Epithelial cell of esophagus (primary cell): ENCODE results near the gene BNC2.

Experiments used
- DNase-seq: peaks from one replicate; pipeline ENCODE4 v3.0.0; 2010; ENCODE audit warnings: low read depth
- H3K4me3 ChIP-seq: 2 replicates; pipeline ENCODE4 v1.5.1; 2011; ENCODE audit warnings: mild to moderate bottlenecking, low read length, control low read depth
- TF ChIP-seq, protein P1 (sequence below): IDR thresholded peaks from 2 replicates; pipeline ENCODE4 v1.5.1; 2011; ENCODE audit warnings: low read depth, mild to moderate bottlenecking, low read length, control low read depth, inconsistent platforms; ENCODE audit not compliant: insufficient read depth; ENCODE audit errors: missing control alignments

Gene BNC2

DNA sequence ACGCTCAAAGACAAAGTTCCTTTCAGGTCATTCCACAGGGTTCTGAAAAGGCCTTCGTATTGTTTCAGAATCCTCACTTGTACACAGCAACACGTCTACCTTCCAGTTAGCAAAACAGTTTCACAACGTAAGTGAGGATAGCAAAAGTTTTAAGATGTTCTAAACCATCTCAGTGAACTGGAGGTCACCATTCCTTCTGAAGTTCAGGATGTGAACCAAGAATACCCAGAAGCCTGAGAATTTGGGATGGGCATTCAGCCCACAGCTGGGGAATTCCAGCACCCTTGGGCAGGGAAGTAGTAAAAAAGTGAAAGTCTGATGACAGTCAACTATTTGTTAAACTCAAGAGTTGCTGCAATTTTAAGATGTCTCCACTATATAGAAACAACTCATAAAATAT is 224.5 kb downstream of the BNC2 start:
- H3K4me3 ChIP-seq, result no peak overlapping the region
- TF ChIP-seq, protein P1, sequence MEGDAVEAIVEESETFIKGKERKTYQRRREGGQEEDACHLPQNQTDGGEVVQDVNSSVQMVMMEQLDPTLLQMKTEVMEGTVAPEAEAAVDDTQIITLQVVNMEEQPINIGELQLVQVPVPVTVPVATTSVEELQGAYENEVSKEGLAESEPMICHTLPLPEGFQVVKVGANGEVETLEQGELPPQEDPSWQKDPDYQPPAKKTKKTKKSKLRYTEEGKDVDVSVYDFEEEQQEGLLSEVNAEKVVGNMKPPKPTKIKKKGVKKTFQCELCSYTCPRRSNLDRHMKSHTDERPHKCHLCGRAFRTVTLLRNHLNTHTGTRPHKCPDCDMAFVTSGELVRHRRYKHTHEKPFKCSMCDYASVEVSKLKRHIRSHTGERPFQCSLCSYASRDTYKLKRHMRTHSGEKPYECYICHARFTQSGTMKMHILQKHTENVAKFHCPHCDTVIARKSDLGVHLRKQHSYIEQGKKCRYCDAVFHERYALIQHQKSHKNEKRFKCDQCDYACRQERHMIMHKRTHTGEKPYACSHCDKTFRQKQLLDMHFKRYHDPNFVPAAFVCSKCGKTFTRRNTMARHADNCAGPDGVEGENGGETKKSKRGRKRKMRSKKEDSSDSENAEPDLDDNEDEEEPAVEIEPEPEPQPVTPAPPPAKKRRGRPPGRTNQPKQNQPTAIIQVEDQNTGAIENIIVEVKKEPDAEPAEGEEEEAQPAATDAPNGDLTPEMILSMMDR, result no peak
- no peak for DNase-seq

DNA sequence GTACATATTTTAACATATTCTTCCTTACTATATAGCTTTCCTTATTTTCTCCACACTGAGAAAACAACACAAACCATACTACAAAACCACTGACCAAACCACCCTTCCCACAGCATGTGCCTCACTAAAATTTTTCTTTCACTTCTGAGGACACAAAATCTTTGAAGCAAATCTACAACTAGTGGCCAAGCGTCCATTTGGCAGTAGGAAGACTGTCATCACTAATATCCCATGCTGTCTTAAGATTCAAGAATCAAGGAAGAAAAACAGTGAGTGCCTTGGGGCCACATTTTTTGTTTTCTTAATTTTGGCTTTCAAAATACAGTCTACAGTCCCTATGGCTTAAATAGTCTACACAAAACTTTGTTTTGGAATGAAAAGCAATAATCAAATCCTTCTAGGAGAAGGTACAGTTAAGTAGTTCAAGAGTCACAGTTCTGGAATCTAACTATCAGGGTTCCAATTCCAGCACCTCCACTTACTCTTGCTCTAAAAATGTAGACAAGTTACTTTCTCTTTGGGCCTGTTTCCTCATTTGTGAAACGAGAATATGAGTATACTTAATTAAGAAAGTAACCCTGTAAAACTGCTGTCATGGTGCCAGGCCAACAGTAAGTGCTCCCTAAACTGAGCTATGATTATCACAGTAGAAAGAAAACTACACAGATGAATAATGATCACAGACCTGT is 227.9 kb downstream of the BNC2 start:
- no peak overlapping the region for H3K4me3 ChIP-seq
- TF ChIP-seq, protein P1, result no peak
- DNase-seq, result peak; percentile 29

DNA sequence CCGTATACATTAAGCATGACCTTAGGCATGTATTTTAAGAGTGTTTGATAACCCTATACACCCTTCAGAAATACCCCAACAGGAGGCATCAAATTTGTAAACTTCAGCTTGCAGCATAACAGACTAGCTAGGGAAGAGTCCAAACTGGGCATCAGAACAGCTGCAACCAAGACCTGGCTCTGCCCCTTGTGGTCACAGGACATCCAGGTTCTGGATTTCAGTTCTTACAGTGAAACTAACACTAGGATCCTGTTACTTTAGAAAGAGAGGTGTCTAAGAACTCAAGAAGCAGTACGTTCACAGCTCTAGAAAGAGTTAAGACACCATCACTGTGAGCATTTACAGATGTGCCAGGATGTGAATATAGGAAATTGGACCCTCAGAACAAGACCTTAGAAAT is 229.8 kb downstream of the BNC2 start:
- no peak overlapping the region for H3K4me3 ChIP-seq
- TF ChIP-seq, protein P1, result no peak
- DNase-seq, result no peak

DNA sequence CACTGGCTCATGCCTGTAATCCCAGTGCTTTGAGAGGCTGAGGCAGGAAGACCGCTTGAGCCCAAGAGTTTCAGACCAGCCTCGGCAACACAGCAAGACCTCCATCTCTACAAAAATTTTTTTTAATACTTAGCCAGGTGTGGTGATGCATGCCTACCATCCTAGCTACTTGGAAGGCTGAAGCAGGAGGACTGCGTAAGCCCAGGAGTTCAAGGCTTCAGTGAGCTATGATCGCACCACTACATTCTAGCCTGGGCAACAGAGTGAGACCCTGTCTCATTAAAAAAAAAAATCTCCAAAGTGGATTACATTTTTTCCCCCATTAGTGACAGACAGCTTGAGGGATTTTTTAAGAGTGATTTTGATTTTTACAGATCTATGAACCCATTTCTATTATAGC is 230.8 kb downstream of the BNC2 start:
- DNase-seq, result no peak
- TF ChIP-seq, protein P1, result no peak
- no peak overlapping the region for H3K4me3 ChIP-seq

DNA sequence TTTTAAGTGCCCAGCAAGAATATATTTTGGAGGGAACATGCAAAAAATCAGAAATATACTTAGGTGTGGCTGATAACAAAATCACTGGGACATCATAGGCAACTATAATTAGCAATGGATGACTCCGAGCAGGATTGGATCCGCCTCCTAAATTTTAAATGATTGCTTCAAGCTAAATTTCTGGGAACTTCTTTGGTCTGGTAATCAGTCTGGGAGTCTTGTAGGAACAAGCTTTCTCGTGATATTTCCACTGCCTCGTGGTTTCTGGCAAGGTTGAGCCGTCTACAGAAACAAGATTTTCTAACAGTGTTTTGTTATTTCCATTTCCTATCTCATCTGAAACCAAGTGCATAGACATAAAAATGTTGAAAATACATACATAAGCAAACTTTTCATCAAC is 232.6 kb downstream of the BNC2 start:
- peak; percentile 3 for DNase-seq
- no peak overlapping the region for H3K4me3 ChIP-seq
- TF ChIP-seq, protein P1, result no peak

DNA sequence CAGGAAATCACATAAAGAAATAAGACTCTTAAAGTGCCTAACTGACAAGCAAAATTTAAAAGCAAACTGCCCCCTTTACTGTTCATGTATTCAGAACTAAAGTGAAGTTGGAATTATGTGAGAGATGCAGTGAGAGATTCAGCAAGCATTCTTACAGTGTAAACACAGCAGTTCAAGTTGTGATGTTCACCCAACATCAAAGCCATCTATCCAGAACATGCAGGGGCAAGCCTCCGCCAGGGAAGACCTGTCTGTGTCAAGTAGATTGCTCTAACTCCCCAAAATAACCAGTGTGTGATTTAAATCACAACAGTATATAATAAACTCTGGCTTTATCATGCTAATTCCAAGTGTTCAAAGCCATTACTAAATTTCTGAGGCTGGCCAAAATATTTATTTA is 233.3 kb downstream of the BNC2 start:
- H3K4me3 ChIP-seq, result no peak overlapping the region
- TF ChIP-seq, protein P1, result no peak
- peak; percentile 81 for DNase-seq

DNA sequence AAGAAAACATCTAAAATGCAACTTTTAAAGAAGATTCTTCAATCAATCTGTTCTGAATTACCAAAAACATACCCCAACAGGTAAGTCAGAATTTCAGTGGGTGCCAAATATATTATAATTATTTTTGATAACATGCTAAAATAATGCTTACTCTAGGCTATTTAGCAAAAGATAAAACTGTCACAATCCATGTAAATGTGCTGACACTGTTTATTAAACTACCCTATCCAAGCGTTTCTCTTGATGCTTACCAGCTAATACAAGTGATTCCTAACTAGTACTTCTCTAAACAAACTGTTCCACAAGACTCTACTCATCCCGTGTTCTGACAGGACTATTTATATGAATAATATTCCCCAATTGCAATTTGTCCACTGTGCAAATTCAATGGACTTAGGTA is 236.7 kb downstream of the BNC2 start:
- no peak overlapping the region for H3K4me3 ChIP-seq
- no peak for DNase-seq
- TF ChIP-seq, protein P1, result no peak
